Kidney epithelial cell (primary cell): ENCODE results near the gene CCR8. TPM values are rescaled to one million over a fixed set of nuclear protein-coding genes. Genes with fewer than 3 reads are reported as not detected.
"Not testable (repeated sequence)": the region's sequence is repeated elsewhere in the genome, so short reads cannot be mapped to it uniquely, and the experiment has no call there.

Experiments
- DNase-seq: peaks from one replicate; pipeline ENCODE4 v3.0.0-alpha.2; 2010; ENCODE audit warnings: low read depth
- H3K27me3 ChIP-seq: 2 replicates; pipeline ENCODE4 v1.6.0; 2011; ENCODE audit warnings: low read length; ENCODE audit not compliant: control insufficient read depth, insufficient read depth
- H3K36me3 ChIP-seq: 2 replicates; pipeline ENCODE4 v1.5.1; 2011; ENCODE audit warnings: low read length; ENCODE audit not compliant: control insufficient read depth, insufficient read depth
- H3K4me3 ChIP-seq: 2 replicates; pipeline ENCODE4 v1.5.1; 2011; ENCODE audit warnings: low read depth, mild to moderate bottlenecking, control low read depth, low read length
- total RNA-seq: library from RNA; depleted of rRNA; stranded (reverse); fragments of >200 nt; gene quantifications from 2 replicates; pipeline ENCODE4 v1.2.3, GENCODE V29; 2015
- TF ChIP-seq, protein P1 (sequence below): IDR thresholded peaks from 2 replicates; pipeline ENCODE4 v1.5.1; 2011; ENCODE audit warnings: mild to moderate bottlenecking, moderate library complexity, low read length, control low read depth, inconsistent platforms; ENCODE audit not compliant: insufficient read depth, poor library complexity, severe bottlenecking

The CCR8 gene
- total RNA-seq, 1 donor from 2014 or later = not detected

DNA sequence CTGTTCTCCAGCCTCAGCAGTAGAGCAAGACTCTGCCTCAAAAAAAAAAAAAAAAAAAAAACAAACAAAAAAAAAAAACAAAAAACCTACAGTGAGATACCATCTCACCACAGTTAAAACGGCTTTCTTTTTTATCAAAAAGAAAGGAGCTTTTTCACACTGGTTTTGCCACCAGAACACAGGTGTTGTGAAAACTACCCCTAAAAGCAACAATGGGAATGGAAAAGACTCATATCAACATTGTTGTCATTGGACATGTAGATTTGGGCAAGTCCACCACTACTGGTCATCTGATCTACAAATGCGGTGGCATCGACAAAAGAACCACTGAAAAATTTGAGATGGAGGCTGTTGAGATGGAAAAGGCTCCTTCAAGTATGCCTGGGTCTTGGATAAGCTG lies 28.8 kb downstream of the CCR8 start:
- TF ChIP-seq, protein P1, sequence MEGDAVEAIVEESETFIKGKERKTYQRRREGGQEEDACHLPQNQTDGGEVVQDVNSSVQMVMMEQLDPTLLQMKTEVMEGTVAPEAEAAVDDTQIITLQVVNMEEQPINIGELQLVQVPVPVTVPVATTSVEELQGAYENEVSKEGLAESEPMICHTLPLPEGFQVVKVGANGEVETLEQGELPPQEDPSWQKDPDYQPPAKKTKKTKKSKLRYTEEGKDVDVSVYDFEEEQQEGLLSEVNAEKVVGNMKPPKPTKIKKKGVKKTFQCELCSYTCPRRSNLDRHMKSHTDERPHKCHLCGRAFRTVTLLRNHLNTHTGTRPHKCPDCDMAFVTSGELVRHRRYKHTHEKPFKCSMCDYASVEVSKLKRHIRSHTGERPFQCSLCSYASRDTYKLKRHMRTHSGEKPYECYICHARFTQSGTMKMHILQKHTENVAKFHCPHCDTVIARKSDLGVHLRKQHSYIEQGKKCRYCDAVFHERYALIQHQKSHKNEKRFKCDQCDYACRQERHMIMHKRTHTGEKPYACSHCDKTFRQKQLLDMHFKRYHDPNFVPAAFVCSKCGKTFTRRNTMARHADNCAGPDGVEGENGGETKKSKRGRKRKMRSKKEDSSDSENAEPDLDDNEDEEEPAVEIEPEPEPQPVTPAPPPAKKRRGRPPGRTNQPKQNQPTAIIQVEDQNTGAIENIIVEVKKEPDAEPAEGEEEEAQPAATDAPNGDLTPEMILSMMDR = no peak
- Histone ChIP-seq H3K36me3 (no peaks in the 10 kb centered on the region), H3K4me3 (no peak overlapping the region), H3K27me3 (no peaks in the 10 kb centered on the region)
- DNase-seq = no peak

DNA sequence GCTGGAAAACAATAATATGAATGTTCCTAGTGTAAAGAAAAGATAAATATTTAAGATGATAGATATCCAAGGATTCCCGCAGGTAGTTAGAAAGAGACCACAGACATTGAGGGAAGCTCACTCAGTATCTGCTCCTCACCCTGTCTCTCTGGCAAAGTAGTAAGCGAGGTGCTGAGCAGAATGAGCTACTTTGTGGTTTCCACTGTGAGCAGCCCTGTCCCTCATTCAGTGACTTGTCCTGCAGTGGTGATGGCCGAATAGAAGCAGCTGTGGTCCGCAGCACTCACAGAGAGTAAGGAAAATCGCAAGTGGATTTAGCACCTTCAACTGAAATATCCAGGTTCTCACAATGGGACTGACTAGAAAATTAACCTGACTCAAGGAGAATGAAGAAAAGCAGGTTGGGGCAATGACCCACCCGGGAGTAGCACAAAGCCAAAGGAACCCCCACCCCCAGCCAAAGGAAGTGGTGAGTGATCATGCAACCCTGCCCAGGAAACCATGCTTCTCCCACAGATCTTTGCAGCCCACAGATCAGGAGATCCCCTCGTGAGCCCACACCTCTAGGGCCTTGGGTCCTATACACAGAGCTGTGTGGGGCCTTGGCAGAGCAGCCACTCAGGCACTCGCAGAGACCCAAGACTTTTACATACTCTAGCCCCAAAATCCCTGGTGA lies 31.9 kb downstream of the CCR8 start:
- H3K27me3 ChIP-seq = no peaks in the 10 kb centered on the region
- DNase-seq = no peak
- TF ChIP-seq, protein P1 = no peak

DNA sequence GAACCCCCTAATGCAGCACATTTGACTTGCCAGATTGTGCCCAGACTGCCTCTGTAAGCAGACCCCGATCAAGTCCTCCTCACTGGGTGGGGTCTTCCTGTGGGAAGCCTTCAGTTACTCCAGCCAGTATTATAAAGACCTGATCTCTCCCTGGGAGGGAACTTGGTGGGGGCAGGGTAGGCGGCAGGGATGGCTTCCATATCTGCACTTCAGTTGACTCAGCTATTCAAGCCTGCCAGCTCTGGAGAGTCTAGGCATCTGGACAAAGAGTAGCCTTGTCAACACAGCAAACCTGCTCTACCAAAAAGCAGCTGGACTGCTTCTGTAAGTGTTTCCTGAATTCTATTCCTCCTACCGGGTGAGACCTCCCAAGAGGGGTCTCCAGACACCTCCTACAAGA lies 32.7 kb downstream of the CCR8 start:
- Histone ChIP-seq H3K36me3 (no peaks in the 10 kb centered on the region), H3K27me3 (no peaks in the 10 kb centered on the region), H3K4me3 (no peak overlapping the region)
- TF ChIP-seq, protein P1 = no peak
- DNase-seq = no peak

More for the DNA sequence above, 31.9 kb downstream of the CCR8 start:
- Histone ChIP-seq H3K4me3 (no peak overlapping the region), H3K36me3 (no peaks in the 10 kb centered on the region)

DNA sequence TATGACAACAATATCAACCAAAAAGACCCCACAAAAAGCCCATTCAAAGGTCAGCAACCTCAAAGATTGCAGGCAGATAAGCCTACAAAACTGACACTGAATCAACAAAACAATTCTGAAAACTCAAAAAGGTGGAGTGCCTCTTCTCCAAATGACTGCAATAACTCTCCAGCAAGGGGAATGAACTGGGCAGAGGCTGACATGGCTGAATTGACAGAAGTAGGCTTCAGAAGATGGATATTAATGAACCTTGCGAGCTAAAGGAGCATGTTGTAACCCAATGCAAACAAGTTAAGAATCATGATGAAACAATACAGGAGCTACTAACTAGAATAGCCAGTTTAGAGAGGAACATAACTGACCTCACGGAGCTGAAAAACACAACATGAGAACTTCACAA lies 33.3 kb downstream of the CCR8 start:
- no peaks in the 10 kb centered on the region for H3K36me3 ChIP-seq
- no peaks in the 10 kb centered on the region for H3K27me3 ChIP-seq
- TF ChIP-seq, protein P1 = no peak
- DNase-seq = no peak
- H3K4me3 ChIP-seq = no peak overlapping the region

DNA sequence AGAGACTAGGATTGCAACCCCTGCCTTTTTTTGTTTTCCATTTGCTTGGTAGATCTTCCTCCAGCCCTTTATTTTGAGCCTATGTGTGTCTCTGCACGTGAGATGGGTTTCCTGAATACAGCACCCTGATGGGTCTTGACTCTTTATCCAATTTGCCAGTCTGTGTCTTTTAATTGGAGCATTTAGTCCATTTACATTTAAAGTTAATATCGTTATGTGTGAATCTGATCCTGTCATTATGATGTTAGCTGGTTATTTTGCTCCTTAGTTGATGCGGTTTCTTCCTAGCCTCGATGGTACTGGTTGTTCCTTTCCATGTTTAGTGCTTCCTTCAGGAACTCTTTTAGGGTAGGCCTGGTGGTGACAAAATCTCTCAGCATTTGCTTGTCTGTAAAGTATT lies 40.9 kb downstream of the CCR8 start:
- not testable (repeated sequence) for DNase-seq, H3K4me3 ChIP-seq, H3K36me3 ChIP-seq, H3K27me3 ChIP-seq

DNA sequence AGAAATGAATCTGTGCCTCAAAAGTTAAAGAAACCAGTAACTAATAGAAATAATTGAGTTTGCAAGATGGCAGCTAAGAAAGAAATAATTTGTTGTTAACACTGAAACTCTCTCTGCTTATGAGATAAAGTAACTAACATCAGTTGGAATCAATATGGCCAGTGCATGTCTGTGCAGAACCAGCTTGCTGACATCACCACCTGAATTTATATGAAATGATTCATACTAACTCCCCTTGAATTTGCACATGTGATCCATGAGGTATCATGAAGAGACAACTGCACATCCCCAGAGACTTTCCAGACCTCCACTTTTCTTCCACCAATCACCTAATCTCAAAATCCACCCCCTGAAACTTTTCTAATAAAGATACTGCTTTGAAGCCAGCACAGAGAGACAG lies 43.3 kb downstream of the CCR8 start:
- TF ChIP-seq, protein P1 = no peak
- no peak overlapping the region for H3K4me3 ChIP-seq
- DNase-seq = no peak
- no peaks in the 10 kb centered on the region for H3K36me3 ChIP-seq
- H3K27me3 ChIP-seq = no peaks in the 10 kb centered on the region
